DND-41 (cell line): Measurements from ENCODE around the gene TIE1.

ENCODE experiments used
- CTCF ChIP-seq: IDR thresholded peaks from 2 replicates; pipeline ENCODE4 v1.5.1; 2012; ENCODE audit warnings: borderline replicate concordance, low read length, moderate library complexity, mild to moderate bottlenecking; ENCODE audit not compliant: poor library complexity, severe bottlenecking; ENCODE audit errors: extremely low read depth
- EZH2 ChIP-seq: IDR thresholded peaks from 3 replicates; pipeline ENCODE4 v1.6.1; 2012; ENCODE audit warnings: borderline replicate concordance, low read depth, mild to moderate bottlenecking, moderate library complexity, low read length, inconsistent platforms; ENCODE audit not compliant: severe bottlenecking

GRCh38 chr1:43279161-43279560, 21.6 kb upstream of the TIE1 start:
- TF ChIP-seq CTCF: no peak
- no peak for TF ChIP-seq EZH2
